ENCODE results near the gene ESRRB.

ESRRB gene

DNA sequence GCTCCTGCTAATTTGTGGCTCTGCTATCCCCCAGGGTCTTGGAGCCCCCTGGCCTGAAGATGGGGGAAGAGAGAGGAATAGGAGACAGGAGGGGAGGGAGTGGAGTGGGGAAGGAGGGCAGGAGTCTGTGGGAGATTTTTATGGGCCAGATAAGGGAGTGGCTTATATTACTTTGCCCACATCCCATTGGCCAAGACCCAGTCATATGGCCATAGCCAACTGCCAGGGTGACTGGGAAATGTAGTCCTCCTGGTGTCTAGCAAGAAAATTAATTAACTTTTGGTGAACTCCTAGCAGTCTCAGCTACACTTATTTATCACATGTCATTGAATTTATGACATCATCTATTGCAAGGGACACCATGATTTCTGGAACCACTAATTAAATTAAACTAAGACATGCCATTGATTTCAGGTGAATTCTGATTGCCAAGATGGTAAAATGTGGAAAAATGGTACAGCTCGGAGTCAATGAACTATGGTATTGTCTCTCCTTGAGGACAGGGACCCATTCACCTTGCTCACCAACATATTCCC lies 50.3 kb downstream of the ESRRB start:
- no peak for DNase-seq (ENCODE audit: low read depth)
- TF ChIP-seq, protein P1, sequence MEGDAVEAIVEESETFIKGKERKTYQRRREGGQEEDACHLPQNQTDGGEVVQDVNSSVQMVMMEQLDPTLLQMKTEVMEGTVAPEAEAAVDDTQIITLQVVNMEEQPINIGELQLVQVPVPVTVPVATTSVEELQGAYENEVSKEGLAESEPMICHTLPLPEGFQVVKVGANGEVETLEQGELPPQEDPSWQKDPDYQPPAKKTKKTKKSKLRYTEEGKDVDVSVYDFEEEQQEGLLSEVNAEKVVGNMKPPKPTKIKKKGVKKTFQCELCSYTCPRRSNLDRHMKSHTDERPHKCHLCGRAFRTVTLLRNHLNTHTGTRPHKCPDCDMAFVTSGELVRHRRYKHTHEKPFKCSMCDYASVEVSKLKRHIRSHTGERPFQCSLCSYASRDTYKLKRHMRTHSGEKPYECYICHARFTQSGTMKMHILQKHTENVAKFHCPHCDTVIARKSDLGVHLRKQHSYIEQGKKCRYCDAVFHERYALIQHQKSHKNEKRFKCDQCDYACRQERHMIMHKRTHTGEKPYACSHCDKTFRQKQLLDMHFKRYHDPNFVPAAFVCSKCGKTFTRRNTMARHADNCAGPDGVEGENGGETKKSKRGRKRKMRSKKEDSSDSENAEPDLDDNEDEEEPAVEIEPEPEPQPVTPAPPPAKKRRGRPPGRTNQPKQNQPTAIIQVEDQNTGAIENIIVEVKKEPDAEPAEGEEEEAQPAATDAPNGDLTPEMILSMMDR (IDR thresholded peaks at IDR 0.05; ENCODE audit: low read depth, low read length, missing control alignments): no peak
- H3K4me3 ChIP-seq (ENCODE audit: low read depth, low read length): no peak overlapping the region

GRCh38 chr14:76428611-76429010 lies 52.7 kb downstream of the ESRRB start:
- no peak overlapping the region for H3K4me3 ChIP-seq (ENCODE audit: low read depth, low read length)
- TF ChIP-seq, protein P1 (IDR thresholded peaks at IDR 0.05; ENCODE audit: low read depth, low read length, missing control alignments): no peak
- no peak for DNase-seq (ENCODE audit: low read depth)

DNA sequence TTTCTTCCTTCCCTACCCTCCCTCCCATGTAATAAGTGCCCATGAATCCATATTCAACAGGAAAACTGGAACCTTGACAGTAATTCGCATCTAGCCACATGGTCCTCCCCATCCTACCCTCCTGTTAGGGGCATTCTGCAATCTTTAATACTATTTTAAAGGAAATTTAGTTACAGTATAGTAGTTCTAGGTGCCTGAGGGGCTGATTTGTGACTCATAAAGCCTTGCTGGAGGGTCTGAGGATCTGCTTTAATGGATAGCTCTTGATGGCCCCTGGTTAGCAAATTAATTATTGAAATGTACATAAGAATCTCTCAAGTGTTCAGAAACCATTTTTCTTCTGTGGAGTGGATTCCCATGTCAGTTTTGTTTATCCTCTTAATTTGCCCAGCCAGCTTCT lies 54.1 kb downstream of the ESRRB start:
- H3K4me3 ChIP-seq (ENCODE audit: low read depth, low read length): no peak overlapping the region
- DNase-seq (ENCODE audit: low read depth): no peak
- TF ChIP-seq, protein P1 (IDR thresholded peaks at IDR 0.05; ENCODE audit: low read depth, low read length, missing control alignments): no peak

DNA sequence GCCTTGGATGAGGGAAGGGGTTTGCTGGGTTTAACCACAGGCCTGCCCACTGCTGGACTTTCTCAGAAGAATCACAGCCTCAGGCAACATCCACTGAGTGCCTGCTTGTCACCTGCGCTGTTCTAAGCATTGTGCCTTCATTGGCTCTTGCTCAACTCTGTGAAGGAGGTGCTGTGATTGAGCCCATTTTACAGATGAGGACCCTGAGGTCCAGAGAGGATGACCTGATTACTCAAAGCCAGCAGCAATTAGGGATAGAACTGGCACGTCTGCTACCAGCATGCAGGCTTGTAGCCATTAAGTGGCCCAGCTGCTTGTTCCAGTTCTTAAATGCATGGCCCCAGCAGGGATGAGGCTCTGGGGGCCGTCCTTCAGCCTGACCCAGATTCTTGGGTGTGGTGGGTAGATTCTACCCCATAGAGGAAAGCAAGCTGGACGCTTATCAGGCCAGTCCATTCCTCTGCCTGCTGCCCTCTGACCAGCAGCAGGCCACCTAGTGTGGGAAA lies 54.6 kb downstream of the ESRRB start:
- no peak overlapping the region for H3K4me3 ChIP-seq (ENCODE audit: low read depth, low read length)
- no peak for DNase-seq (ENCODE audit: low read depth)
- TF ChIP-seq, protein P1 (IDR thresholded peaks at IDR 0.05; ENCODE audit: low read depth, low read length, missing control alignments): no peak

- TF ChIP-seq, protein P1 (IDR thresholded peaks at IDR 0.05; ENCODE audit: low read depth, low read length, missing control alignments): no peak
- H3K4me3 ChIP-seq (ENCODE audit: low read depth, low read length): no peak overlapping the region
- no peak for DNase-seq (ENCODE audit: low read depth)
Measured at GRCh38 chr14:76431538-76431937, 55.6 kb downstream of the ESRRB start.

GRCh38 chr14:76432827-76433752 lies 57.2 kb downstream of the ESRRB start:
- no peak for DNase-seq (ENCODE audit: low read depth)
- TF ChIP-seq, protein P1 (IDR thresholded peaks at IDR 0.05; ENCODE audit: low read depth, low read length, missing control alignments): no peak
- H3K4me3 ChIP-seq (ENCODE audit: low read depth, low read length): no peak overlapping the region

All from GM12864 (cell line).